SJSA1 (cell line): ENCODE measurements around the gene LMNB1. TPM values are rescaled to one million over a fixed set of nuclear protein-coding genes. Genes with fewer than 3 reads are reported as not detected.
"Not testable (repeated sequence)": the region's sequence is repeated elsewhere in the genome, so short reads cannot be mapped to it uniquely, and the experiment has no call there.

ENCODE experiments used
- DNase-seq, 2 experiments: peaks; one replicate each; pipeline ENCODE4 v3.0.0-alpha.2; 2015 to 2020; ENCODE audit warnings: low spot score in 2 of 2, low read depth in 1 of 2
- H3K27ac ChIP-seq: fragments of 250-450 bp; sonication (Bioruptor Pico); 2 replicates; pipeline ENCODE4 v1.5.1; 2020; ENCODE audit warnings: mild to moderate bottlenecking, moderate library complexity
- H3K27me3 ChIP-seq: fragments of 250-450 bp; sonication (Bioruptor Pico); replicated peaks from 2 replicates; pipeline ENCODE4 v1.5.1; 2020; ENCODE audit warnings: mild to moderate bottlenecking, moderate library complexity
- H3K36me3 ChIP-seq: fragments of 250-450 bp; sonication (Bioruptor Pico); 2 replicates; pipeline ENCODE4 v1.5.1; 2020; ENCODE audit warnings: mild to moderate bottlenecking
- H3K4me1 ChIP-seq: fragments of 250-450 bp; sonication (Bioruptor Pico); replicated peaks from 2 replicates; pipeline ENCODE4 v1.6.1; 2021; ENCODE audit warnings: mild to moderate bottlenecking
- H3K4me3 ChIP-seq: fragments of 250-450 bp; sonication (Bioruptor Pico); 2 replicates; pipeline ENCODE4 v1.5.1; 2020; ENCODE audit warnings: mild to moderate bottlenecking
- H3K9me3 ChIP-seq: fragments of 250-450 bp; sonication (Bioruptor Pico); replicated peaks from 2 replicates; pipeline ENCODE4 v1.5.1; 2020; ENCODE audit warnings: mild to moderate bottlenecking
- total RNA-seq: library from RNA; depleted of rRNA; stranded (reverse); fragments of >200 nt; shearing (Covaris generic); gene quantifications from 2 replicates; pipeline ENCODE4 v1.2.3, GENCODE V29; 2014; rRNA removed

LMNB1 gene
- total RNA-seq: 241 and 268 TPM in 2 replicates

DNA sequence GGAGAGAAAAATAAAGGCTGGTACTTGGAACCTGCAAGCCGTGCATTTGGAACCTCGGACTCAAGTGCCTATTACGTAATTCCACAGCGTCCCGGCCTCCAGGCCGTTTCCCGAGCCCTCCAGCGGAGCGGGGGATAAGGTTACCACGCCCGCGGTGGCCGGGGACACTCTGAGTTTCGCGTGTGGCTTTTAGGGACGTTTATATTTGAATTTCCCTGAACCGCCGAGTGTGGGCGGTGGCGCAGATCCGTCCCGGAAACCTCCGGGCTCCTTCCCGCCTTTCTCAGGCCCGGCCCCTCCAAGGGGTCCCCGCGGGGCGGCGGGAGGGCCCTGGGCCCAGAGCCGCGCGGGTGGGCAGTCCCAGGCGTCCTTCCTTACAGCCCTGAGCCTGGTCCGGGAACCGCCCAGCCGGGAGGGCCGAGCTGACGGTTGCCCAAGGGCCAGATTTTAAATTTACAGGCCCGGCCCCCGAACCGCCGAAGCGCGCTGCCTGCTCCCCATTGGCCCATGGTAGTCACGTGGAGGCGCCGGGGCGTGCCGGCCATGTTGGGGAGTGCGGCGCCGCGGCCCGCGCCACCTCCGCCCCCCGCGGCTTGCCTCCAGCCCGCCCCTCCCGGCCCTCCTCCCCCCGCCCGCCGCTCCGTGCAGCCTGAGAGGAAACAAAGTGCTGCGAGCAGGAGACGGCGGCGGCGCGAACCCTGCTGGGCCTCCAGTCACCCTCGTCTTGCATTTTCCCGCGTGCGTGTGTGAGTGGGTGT, at the start of gene LMNB1:
Gene LMNB1, plus strand, starts transcription at position 638 of the 758 bp plus-strand sequence. CDS start 373 bp downstream, outside the sequence.
- H3K27ac ChIP-seq: peak within 1 kb of the TSS; percentile 91
- DNase-seq: peak; percentile 99 to 100

GRCh38 chr5:126732716-126733115, 44.2 kb upstream of the LMNB1 start:
- H3K27me3 ChIP-seq: no peaks in the 10 kb centered on the region
- no peaks in the 10 kb centered on the region for H3K9me3 ChIP-seq
- H3K27ac ChIP-seq: no peak overlapping the region
- H3K4me3 ChIP-seq: no peak overlapping the region
- H3K36me3 ChIP-seq: no peaks in the 10 kb centered on the region
- peaks cover 7% of the 10 kb centered on the region for H3K4me1 ChIP-seq
- DNase-seq: peak in 1 of 2 experiments; percentile 21

More for the DNA sequence above, at the start of gene LMNB1:
- Histone ChIP-seq H3K4me3 (peak within 1 kb of the TSS; percentile 89), H3K4me1 (peaks cover 24% of the 10 kb centered on the region), H3K9me3 (no peaks in the 10 kb centered on the region), H3K36me3 (peaks cover 37% of the 10 kb centered on the region), H3K27me3 (no peaks in the 10 kb centered on the region)

DNA sequence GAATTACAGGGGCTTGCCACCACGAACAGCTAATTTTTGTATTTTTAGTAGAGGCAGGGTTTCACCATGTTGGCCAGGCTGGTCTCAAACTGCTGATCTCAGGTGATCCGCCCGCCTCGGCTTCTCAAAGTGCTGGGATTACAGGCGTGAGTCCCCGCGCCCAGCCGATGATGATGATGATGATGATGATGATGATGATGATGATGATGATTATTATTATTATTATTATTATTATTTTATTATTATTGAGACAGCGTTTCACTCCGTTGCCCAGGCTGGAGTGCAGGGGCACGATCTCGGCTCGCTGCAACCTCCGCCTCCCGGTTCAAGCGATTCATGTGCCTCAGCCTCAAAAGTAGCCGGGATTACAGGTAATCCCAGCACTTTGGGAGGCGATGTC, 42.4 kb upstream of the LMNB1 start:
- H3K36me3 ChIP-seq: not testable (repeated sequence)

DNA sequence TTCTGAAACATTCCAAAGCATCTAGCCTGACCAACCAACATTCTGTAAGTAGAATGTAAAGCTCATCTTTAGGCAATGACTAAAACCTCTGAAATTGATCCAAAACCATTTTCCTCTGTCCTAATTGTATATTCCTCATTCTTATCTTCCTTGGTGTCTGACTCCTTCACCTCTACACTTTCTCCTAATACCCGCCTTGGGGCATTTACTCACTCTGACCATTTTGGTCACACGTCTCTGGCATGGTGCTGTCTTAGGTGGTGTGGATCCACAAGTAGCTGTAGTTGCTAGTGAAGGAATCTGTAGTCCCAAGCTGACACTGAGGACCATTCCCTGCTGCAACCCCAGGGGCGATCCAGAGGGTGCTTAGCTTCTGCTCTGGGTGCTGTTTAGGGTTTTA, 40.8 kb upstream of the LMNB1 start:
- DNase-seq: no peak
- no peak overlapping the region for H3K4me3 ChIP-seq

More for the DNA sequence above, 42.4 kb upstream of the LMNB1 start:
- not testable (repeated sequence) for H3K27me3 ChIP-seq, H3K4me1 ChIP-seq, H3K9me3 ChIP-seq, H3K27ac ChIP-seq, H3K4me3 ChIP-seq, DNase-seq

GRCh38 chr5:126741361-126741760, 35.6 kb upstream of the LMNB1 start:
- no peaks in the 10 kb centered on the region for H3K4me1 ChIP-seq
- H3K4me3 ChIP-seq: no peak overlapping the region
- no peaks in the 10 kb centered on the region for H3K27me3 ChIP-seq

More for the DNA sequence above, 40.8 kb upstream of the LMNB1 start:
- no peaks in the 10 kb centered on the region for H3K36me3 ChIP-seq
- H3K27me3 ChIP-seq: no peaks in the 10 kb centered on the region
- H3K9me3 ChIP-seq: no peaks in the 10 kb centered on the region
- no peaks in the 10 kb centered on the region for H3K4me1 ChIP-seq
- no peak overlapping the region for H3K27ac ChIP-seq

GRCh38 chr5:126742425-126742824, 34.5 kb upstream of the LMNB1 start:
- H3K4me1 ChIP-seq: no peaks in the 10 kb centered on the region
- H3K36me3 ChIP-seq: no peaks in the 10 kb centered on the region
- no peaks in the 10 kb centered on the region for H3K9me3 ChIP-seq
- no peak for DNase-seq
- H3K27ac ChIP-seq: no peak overlapping the region
- no peaks in the 10 kb centered on the region for H3K27me3 ChIP-seq
- no peak overlapping the region for H3K4me3 ChIP-seq

More at GRCh38 chr5:126741361-126741760, 35.6 kb upstream of the LMNB1 start:
- no peaks in the 10 kb centered on the region for H3K9me3 ChIP-seq
- no peaks in the 10 kb centered on the region for H3K36me3 ChIP-seq
- DNase-seq: no peak
- no peak overlapping the region for H3K27ac ChIP-seq

- peaks cover 7% of the 10 kb centered on the region for H3K4me1 ChIP-seq
- H3K27ac ChIP-seq: no peak overlapping the region
- no peak for DNase-seq
- H3K4me3 ChIP-seq: no peak overlapping the region
- no peaks in the 10 kb centered on the region for H3K9me3 ChIP-seq
- H3K36me3 ChIP-seq: no peaks in the 10 kb centered on the region
- no peaks in the 10 kb centered on the region for H3K27me3 ChIP-seq
These were observed 32.1 kb upstream of the LMNB1 start for GRCh38 chr5:126744836-126745235.

DNA sequence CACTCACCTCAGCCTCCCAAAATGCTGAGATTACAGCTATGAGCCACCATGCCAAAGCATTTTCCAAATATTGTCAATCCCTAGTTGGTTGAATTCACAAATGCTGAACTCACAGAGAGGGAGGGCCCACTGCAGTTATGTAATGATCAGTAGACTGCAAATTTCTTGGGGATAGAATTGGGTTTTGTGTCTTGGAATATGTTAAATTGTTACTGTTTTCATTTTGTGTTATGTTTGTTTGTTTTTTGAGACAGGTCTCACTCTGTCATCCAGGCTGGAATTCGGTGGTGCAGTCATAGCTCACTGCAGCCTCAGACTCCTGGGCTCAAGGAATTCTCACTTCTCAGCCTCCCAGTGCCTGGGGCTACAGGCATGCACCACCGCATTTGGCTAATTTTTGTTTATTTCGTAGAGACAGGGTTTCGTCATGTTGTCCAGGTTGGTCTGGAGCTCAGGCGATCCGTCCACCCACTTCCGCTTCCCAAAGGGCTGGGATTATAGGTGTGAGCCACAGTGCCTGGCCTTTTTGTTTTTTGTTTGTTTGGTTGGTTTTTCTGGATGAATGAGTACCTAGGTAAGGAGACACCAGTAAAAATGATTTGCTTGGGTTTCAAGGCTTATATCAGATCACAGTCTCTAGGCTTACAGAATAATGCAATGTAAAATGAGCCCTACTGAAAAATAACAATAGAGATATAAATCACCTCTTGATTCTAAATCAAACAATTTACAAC, 31.5 kb upstream of the LMNB1 start:
- H3K9me3 ChIP-seq: no peaks in the 10 kb centered on the region
- H3K4me3 ChIP-seq: no peak overlapping the region
- DNase-seq: no peak
- H3K4me1 ChIP-seq: peaks cover 7% of the 10 kb centered on the region
- no peak overlapping the region for H3K27ac ChIP-seq
- H3K27me3 ChIP-seq: no peaks in the 10 kb centered on the region
- no peaks in the 10 kb centered on the region for H3K36me3 ChIP-seq

DNA sequence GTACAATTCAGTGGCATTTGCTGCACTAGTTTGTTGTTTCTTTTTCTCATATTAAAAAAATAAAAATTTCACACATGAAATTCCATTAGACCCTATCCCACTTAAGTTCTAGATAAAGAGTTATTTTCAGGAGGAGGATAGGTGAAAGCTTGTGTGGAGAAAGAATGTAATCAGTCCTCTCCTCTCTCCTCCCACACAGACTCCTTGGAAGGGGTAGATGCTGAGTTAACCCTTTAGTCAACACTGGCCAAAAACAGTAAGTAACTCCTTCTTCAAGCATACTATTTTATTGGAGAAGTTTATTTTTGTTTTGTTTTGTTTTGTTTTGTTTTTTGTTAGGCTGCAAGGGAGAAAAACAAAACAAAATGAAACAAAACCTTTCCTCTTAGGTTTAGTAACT, 30.6 kb upstream of the LMNB1 start:
- H3K27me3 ChIP-seq: no peaks in the 10 kb centered on the region
- DNase-seq: no peak
- H3K4me3 ChIP-seq: no peak overlapping the region
- no peaks in the 10 kb centered on the region for H3K36me3 ChIP-seq
- H3K4me1 ChIP-seq: peaks cover 7% of the 10 kb centered on the region
- no peaks in the 10 kb centered on the region for H3K9me3 ChIP-seq
- H3K27ac ChIP-seq: no peak overlapping the region

- Histone ChIP-seq H3K36me3 (no peaks in the 10 kb centered on the region), H3K27ac (no peak overlapping the region), H3K27me3 (no peaks in the 10 kb centered on the region), H3K9me3 (no peaks in the 10 kb centered on the region), H3K4me1 (peaks cover 7% of the 10 kb centered on the region), H3K4me3 (no peak overlapping the region)
- no peak for DNase-seq
These were observed 24.7 kb upstream of the LMNB1 start for GRCh38 chr5:126752081-126752785.

GRCh38 chr5:126753227-126753626, 23.7 kb upstream of the LMNB1 start:
- DNase-seq: no peak
- Histone ChIP-seq H3K27me3 (no peaks in the 10 kb centered on the region), H3K36me3 (no peaks in the 10 kb centered on the region), H3K9me3 (no peaks in the 10 kb centered on the region), H3K4me1 (peaks cover 1% of the 10 kb centered on the region), H3K27ac (no peak overlapping the region), H3K4me3 (no peak overlapping the region)

DNA sequence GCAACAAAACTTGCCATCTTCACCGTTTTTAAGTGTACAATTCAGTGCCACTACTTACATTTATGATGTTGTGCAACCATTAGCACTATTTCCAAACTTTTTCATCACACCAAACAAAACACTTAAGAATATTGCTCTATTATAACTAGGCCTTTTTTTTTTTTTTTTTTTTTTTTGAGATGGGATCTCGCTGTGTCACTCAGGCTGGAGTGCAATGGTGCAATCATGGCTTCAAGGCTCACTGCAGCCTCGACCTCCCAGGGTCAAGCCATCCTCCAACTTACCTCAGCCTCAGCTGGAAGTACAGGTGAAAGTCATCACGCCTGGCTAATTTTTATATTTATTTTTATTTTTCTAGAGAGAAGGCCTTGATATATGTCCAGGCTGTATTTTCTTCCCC, 22.3 kb upstream of the LMNB1 start:
- no peaks in the 10 kb centered on the region; the same call in 1 of the 2 replicates for H3K27me3 ChIP-seq
- no peak for DNase-seq
- H3K9me3 ChIP-seq: no peaks in the 10 kb centered on the region
- H3K4me3 ChIP-seq: no peak overlapping the region
- no peaks in the 10 kb centered on the region for H3K4me1 ChIP-seq
- H3K27ac ChIP-seq: no peak overlapping the region
- H3K36me3 ChIP-seq: no peaks in the 10 kb centered on the region

DNA sequence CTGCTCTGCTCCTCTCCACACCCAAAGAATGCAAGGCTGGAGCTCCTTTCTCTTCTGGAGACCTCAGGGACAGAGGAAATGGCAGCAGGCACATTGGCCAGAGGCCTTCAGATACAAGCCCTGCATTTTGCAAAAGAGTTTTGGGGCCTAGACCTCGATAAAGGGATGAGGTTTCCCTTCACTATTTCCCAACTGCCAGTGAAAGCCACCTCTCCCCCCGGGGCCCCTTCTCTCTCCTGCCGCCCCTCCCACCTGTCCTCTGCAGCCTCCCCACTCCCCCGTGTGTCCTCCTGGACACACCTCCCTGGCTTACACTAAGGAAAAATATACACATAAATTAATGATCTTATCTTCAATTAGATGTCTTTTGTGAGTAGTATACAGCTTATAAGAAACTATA, 21.3 kb upstream of the LMNB1 start:
- Histone ChIP-seq H3K27ac (no peak overlapping the region), H3K4me1 (no peaks in the 10 kb centered on the region), H3K27me3 (no peaks in the 10 kb centered on the region; the same call in 1 of the 2 replicates), H3K9me3 (no peaks in the 10 kb centered on the region), H3K36me3 (no peaks in the 10 kb centered on the region), H3K4me3 (no peak overlapping the region)
- DNase-seq: no peak
